Fibroblast of lung (primary cell): Measurements from ENCODE around the gene GNG13. TPM values are rescaled to one million over a fixed set of nuclear protein-coding genes. Genes with fewer than 3 reads are reported as not detected.
A peak's percentile ranks its signal among the peaks of the same experiment; 100 is the strongest.

Source experiments
- DNase-seq, 2 donors: peaks; one replicate each; pipeline versions ENCODE4 v3.0.0 to v3.0.0-alpha.2; 2010; ENCODE audit warnings: low read depth in 2 of 2
- H2AFZ ChIP-seq: 2 replicates; pipeline ENCODE4 v1.5.1; 2012; ENCODE audit warnings: low read length, control low read depth, inconsistent platforms
- H3K27ac ChIP-seq: 2 replicates; pipeline ENCODE4 v1.5.1; 2011; ENCODE audit warnings: low read length, control low read depth; ENCODE audit not compliant: insufficient read depth
- H3K27me3 ChIP-seq: 2 replicates; pipeline ENCODE4 v1.5.1; 2011; ENCODE audit warnings: mild to moderate bottlenecking, low read length; ENCODE audit not compliant: control insufficient read depth, insufficient read depth
- H3K36me3 ChIP-seq: 2 replicates; pipeline ENCODE4 v1.5.1; 2011; ENCODE audit warnings: low read length; ENCODE audit not compliant: control insufficient read depth, insufficient read depth
- H3K4me1 ChIP-seq: 2 replicates; pipeline ENCODE4 v1.5.1; 2011; ENCODE audit warnings: low read length; ENCODE audit not compliant: control insufficient read depth, insufficient read depth; ENCODE audit errors: extremely low read depth
- H3K4me2 ChIP-seq: 2 replicates; pipeline ENCODE4 v1.5.1; 2011; ENCODE audit warnings: low read length, control low read depth; ENCODE audit not compliant: insufficient read depth; ENCODE audit errors: extremely low read depth
- H3K4me3 ChIP-seq, 4 experiments: fragments of 200-600 bp in 1 of 4; sonication (generic) in 1 of 4; replicated peaks in 1 of 4; 2 replicates each; pipeline ENCODE4 v1.5.1; 2011 to 2016; ENCODE audit warnings: low read length in 4 of 4, low read depth in 3 of 4, mild to moderate bottlenecking in 3 of 4, control low read depth in 2 of 4, inconsistent platforms in 1 of 4, mixed read lengths in 1 of 4; ENCODE audit not compliant: insufficient read depth in 1 of 4; ENCODE audit errors: control extremely low read depth in 1 of 4
- H3K79me2 ChIP-seq: 2 replicates; pipeline ENCODE4 v1.5.1; 2012; ENCODE audit warnings: mild to moderate bottlenecking, low read length, inconsistent platforms; ENCODE audit not compliant: control insufficient read depth, insufficient read depth
- H3K9ac ChIP-seq: 2 replicates; pipeline ENCODE4 v1.5.1; 2011; ENCODE audit warnings: mild to moderate bottlenecking, low read length, control low read depth; ENCODE audit not compliant: insufficient read depth
- H3K9me3 ChIP-seq: 2 replicates; pipeline ENCODE4 v1.5.1; 2012; ENCODE audit warnings: low read depth, low read length; ENCODE audit not compliant: control insufficient read depth, insufficient read depth
- H4K20me1 ChIP-seq: 2 replicates; pipeline ENCODE4 v1.5.1; 2011; ENCODE audit warnings: low read length; ENCODE audit not compliant: control insufficient read depth, insufficient read depth; ENCODE audit errors: extremely low read depth
- EZH2 ChIP-seq: IDR thresholded peaks from 2 replicates; pipeline ENCODE4 v1.5.1; 2012; ENCODE audit warnings: low read length, control low read depth, mild to moderate bottlenecking; ENCODE audit errors: missing control alignments
- polyA minus RNA-seq: library from RNA; depleted of rRNA, polyadenylated mRNA; stranded (reverse); fragments of >200 nt; gene quantifications from 2 replicates; pipeline ENCODE4 v1.2.3, GENCODE V29; 2011; ENCODE audit warnings: low replicate concordance
- polyA plus RNA-seq, 2 donors: library from polyadenylated mRNA; depleted of rRNA in 1 of 2; stranded (reverse) in 1 of 2; unstranded in 1 of 2; fragments of >200 nt; gene quantifications; 2 replicates each; pipeline ENCODE4 v1.2.1, GENCODE V29; 2011 to 2012; ENCODE audit warnings: missing spikeins in 1 of 2
- total RNA-seq: library from RNA; depleted of rRNA; stranded (reverse); fragments of >200 nt; gene quantifications from 2 replicates; pipeline ENCODE4 v1.2.1, GENCODE V29; 2014
- TF ChIP-seq, protein P1 (sequence below), 2 donors: IDR thresholded peaks in 1 of 2; conservative IDR thresholded peaks in 1 of 2; 1 replicate in 1 of 2; 2 replicates in 1 of 2; pipeline ENCODE4 v1.5.1; 2011 to 2012; ENCODE audit warnings: low read length in 2 of 2, control low read depth in 1 of 2, inconsistent platforms in 1 of 2, low read depth in 1 of 2, mild to moderate bottlenecking in 1 of 2

GNG13 gene, protein sequence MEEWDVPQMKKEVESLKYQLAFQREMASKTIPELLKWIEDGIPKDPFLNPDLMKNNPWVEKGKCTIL
- total RNA-seq (not detected in 2 replicates), polyA plus RNA-seq (not detected in 2 replicates), polyA minus RNA-seq (not detected in 2 replicates)
- not detected in 2 replicates for polyA plus RNA-seq (2012)

DNA sequence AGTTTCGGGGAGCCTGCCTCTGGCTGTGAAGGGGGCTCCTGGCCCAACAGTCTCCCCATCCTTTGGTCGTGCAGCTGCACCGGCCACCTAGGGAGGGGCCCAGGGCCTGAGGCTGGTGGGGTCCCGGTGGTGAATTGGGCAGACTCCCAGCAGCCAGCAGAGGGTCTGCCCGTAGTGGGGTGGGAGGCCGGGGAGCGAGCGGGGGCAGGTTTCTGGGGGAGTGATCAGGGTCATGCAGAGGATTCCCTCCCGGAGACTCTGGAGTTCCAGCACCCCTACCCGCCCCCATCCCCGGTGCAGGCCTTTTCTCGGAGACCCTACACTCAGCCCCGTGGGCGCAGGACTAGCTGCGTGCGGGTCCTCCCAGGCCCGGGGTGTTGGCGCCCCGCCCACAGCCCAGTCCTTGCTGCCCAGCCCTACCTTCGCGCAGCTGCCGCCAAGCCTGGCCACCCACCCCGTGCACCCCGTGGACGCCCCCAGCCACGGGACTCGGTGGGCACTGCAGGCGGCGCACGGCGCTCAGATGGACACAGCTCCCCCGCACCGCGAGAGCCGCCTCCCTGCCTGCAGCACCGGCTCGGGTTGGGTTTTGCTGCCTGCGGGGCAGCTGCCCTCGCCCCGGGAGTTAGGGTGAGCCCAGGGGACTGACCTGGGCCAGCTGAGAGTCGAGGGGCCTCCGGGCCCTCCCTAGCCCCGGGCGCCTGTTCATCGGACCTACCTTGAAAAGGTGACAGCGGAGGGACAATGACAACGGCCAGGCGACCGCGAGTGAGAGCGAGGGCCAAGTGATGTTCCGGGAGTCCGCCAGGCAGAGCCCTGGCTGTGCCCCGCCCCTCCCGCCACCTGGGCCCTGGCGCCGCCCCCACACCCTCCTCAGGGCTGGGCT, at the start of gene GNG13:
GNG13 (minus strand) TSS at position 787 of the 886 bp plus-strand sequence. CDS start 1,657 bp downstream, outside the sequence.
- peaks cover 19% of the 10 kb centered on the region for H3K27me3 ChIP-seq
- no peak within 1 kb of the TSS for H3K27ac ChIP-seq
- H3K4me3 ChIP-seq, result no peak within 1 kb of the TSS
- H3K36me3 ChIP-seq, result peaks cover 6% of the 10 kb centered on the region
- TF ChIP-seq EZH2, result peak; percentile 88
- TF ChIP-seq, protein P1, sequence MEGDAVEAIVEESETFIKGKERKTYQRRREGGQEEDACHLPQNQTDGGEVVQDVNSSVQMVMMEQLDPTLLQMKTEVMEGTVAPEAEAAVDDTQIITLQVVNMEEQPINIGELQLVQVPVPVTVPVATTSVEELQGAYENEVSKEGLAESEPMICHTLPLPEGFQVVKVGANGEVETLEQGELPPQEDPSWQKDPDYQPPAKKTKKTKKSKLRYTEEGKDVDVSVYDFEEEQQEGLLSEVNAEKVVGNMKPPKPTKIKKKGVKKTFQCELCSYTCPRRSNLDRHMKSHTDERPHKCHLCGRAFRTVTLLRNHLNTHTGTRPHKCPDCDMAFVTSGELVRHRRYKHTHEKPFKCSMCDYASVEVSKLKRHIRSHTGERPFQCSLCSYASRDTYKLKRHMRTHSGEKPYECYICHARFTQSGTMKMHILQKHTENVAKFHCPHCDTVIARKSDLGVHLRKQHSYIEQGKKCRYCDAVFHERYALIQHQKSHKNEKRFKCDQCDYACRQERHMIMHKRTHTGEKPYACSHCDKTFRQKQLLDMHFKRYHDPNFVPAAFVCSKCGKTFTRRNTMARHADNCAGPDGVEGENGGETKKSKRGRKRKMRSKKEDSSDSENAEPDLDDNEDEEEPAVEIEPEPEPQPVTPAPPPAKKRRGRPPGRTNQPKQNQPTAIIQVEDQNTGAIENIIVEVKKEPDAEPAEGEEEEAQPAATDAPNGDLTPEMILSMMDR (conservative IDR thresholded peaks at IDR 0.05 in 1 of 2, IDR thresholded peaks at IDR 0.05 in 1 of 2; ENCODE audit: low read depth in 1 of 2, low read length in 2 of 2), result no peak
- no peak within 1 kb of the TSS for H3K9ac ChIP-seq
- no peaks in the 10 kb centered on the region for H3K4me1 ChIP-seq
- H3K79me2 ChIP-seq, result no peaks in the 10 kb centered on the region
- H2AFZ ChIP-seq, result no peak within 1 kb of the TSS
- H3K9me3 ChIP-seq, result no peaks in the 10 kb centered on the region
- H3K4me2 ChIP-seq, result no peak within 1 kb of the TSS
- H4K20me1 ChIP-seq, result no peaks in the 10 kb centered on the region
- DNase-seq, result no peak

DNA sequence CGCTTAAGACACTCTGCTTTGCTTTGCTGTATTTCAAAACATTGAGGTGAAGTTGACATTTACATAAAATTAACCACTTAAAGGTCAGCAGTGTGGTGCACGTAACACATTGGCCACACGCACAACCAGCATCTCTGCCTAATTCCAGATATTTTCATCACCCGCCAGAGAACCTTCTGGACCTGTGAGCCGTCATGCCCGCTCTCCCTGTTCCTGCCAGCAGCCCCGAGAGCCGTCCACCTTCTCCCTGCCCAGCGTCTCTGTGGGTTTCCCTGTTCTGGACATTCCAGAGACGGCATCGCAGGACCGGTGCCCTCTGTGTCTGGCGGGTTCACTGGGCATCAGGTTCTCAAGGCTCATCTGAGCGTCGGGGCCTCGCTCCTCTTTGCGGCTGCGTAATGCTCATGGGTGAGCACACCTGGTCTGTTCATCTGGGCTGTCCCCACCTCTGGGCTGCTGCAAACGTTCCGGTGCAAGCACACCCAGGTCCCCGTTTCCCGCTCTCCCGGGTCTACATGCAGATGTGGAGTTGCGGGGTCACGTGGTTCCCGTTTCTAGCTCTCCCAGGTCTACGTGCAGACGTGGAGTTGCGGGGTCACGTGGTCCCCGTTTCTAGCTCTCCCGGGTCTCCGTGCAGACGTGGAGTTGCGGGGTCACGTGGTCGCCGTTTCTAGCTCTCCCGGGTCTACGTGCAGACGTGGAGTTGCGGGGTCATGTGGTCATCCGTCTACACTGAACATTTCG, 48.1 kb upstream of the GNG13 start:
- no peaks in the 10 kb centered on the region for H4K20me1 ChIP-seq
- H2AFZ ChIP-seq, result no peak overlapping the region
- no peaks in the 10 kb centered on the region for H3K9me3 ChIP-seq
- no peak overlapping the region for H3K4me2 ChIP-seq
- no peaks in the 10 kb centered on the region for H3K36me3 ChIP-seq
- TF ChIP-seq, protein P1 (conservative IDR thresholded peaks at IDR 0.05 in 1 of 2, IDR thresholded peaks at IDR 0.05 in 1 of 2; ENCODE audit: low read depth in 1 of 2, low read length in 2 of 2), result no peak
- no peak for TF ChIP-seq EZH2
- no peak overlapping the region for H3K9ac ChIP-seq
- H3K4me3 ChIP-seq, result no peak overlapping the region
- no peaks in the 10 kb centered on the region for H3K27me3 ChIP-seq
- H3K27ac ChIP-seq, result no peak overlapping the region
- no peak for DNase-seq
- no peaks in the 10 kb centered on the region for H3K4me1 ChIP-seq
- H3K79me2 ChIP-seq, result no peaks in the 10 kb centered on the region
